HepG2 (cell line): ENCODE results near the gene ZNF19. TPM values are rescaled to one million over a fixed set of nuclear protein-coding genes. Genes with fewer than 3 reads are reported as not detected.

Source experiments
- ATAC-seq: fragments of 200-7000 bp; cut with Tn5 transposase; 3 replicates; pipeline ENCODE4 v1.9.1; 2020; ENCODE audit warnings: mild to moderate bottlenecking, moderate library complexity
- BruUV-seq: library from RNA; stranded (reverse); fragments of 400-500 nt; replicated peaks from 2 replicates; lab custom pipeline; 2021; lab: Mats Ljungman, UMichigan
- CTCF ChIA-PET: fragments of 300-600 bp; formaldehyde crosslinking; extraction: SDS; loops from one replicate; lab custom pipeline; 2021; ENCODE audit warnings: low total read pairs, inconsistent platforms, low intra/inter-chr PET ratio; lab: Yijun Ruan, JAX
- POLR2A ChIA-PET: fragments of 350-600 bp; sonication (Branson Sonifier 250); formaldehyde crosslinking; loops from one replicate; lab custom pipeline; 2020; ENCODE audit warnings: antibody characterized with exemption, inconsistent platforms; lab: Yijun Ruan, JAX
- DNase-seq: peaks from one replicate; pipeline ENCODE4 v3.0.0-alpha.2; 2015; ENCODE audit warnings: low spot score
- FAIRE-seq: peaks from 3 replicates; lab custom pipeline; 2011; peaks lifted over from hg19 to GRCh38; lab: Jason Lieb, UNC
- H2AFZ ChIP-seq: one replicate; pipeline ENCODE4 v1.6.1; 2011; ENCODE audit warnings: low read length, inconsistent platforms
- H3K27ac ChIP-seq: fragments of 300-600 bp; 3 replicates; pipeline ENCODE4 v1.8.0; 2011; ENCODE audit warnings: mixed run types, mild to moderate bottlenecking, mixed read lengths, low read length, inconsistent platforms; ENCODE audit not compliant: insufficient read depth; ENCODE audit errors: extremely low read length
- H3K27me3 ChIP-seq, 2 experiments: fragments of 200-600 bp in 1 of 2; 2 replicates in 1 of 2; 3 replicates in 1 of 2; pipeline versions ENCODE4 v1.6.0 to v1.8.0; 2011; ENCODE audit warnings: low read length in 2 of 2, mild to moderate bottlenecking in 2 of 2, moderate library complexity in 2 of 2, inconsistent platforms in 1 of 2; ENCODE audit not compliant: insufficient read depth in 2 of 2, control insufficient read depth in 1 of 2
- H3K36me3 ChIP-seq, 2 experiments: fragments of 200-600 bp in 1 of 2; replicated peaks in 1 of 2; 2 replicates in 1 of 2; 3 replicates in 1 of 2; pipeline versions ENCODE4 v1.5.1 to v1.8.0; 2011; ENCODE audit warnings: low read length in 2 of 2, inconsistent platforms in 1 of 2; ENCODE audit not compliant: insufficient read depth in 2 of 2, control insufficient read depth in 1 of 2
- H3K4me1 ChIP-seq: 2 replicates; pipeline ENCODE4 v1.5.1; 2012; ENCODE audit warnings: low read length, inconsistent platforms; ENCODE audit not compliant: insufficient read depth
- H3K4me2 ChIP-seq: 2 replicates; pipeline ENCODE4 v1.6.0; 2011; ENCODE audit warnings: low read depth, low read length, inconsistent platforms
- H3K4me3 ChIP-seq, 3 experiments: fragments of 200-600 bp in 1 of 3; sonication (generic), shearing (Covaris generic) in 1 of 3; replicated peaks in 1 of 3; 2 replicates each; pipeline ENCODE4 v1.5.1; 2011 to 2016; ENCODE audit warnings: low read length in 3 of 3, inconsistent platforms in 2 of 3, low read depth in 2 of 3, mild to moderate bottlenecking in 2 of 3, control low read depth in 1 of 3, mixed read lengths in 1 of 3; ENCODE audit not compliant: insufficient read depth in 1 of 3
- H3K79me2 ChIP-seq: one replicate; pipeline ENCODE4 v1.6.1; 2011; ENCODE audit warnings: low read length, inconsistent platforms; ENCODE audit not compliant: insufficient read depth
- H3K9ac ChIP-seq: 2 replicates; pipeline ENCODE4 v1.6.0; 2011; ENCODE audit warnings: mild to moderate bottlenecking, low read depth, low read length, inconsistent platforms; ENCODE audit not compliant: insufficient read depth
- H3K9me3 ChIP-seq: 2 replicates; pipeline ENCODE4 v1.5.1; 2012; ENCODE audit warnings: mild to moderate bottlenecking, low read length
- H4K20me1 ChIP-seq: 2 replicates; pipeline ENCODE4 v1.6.0; 2011; ENCODE audit warnings: inconsistent platforms, mild to moderate bottlenecking, low read length, moderate library complexity; ENCODE audit not compliant: insufficient read depth
- ARID3A ChIP-seq: IDR thresholded peaks from 2 replicates; pipeline ENCODE4 v1.6.1; 2012; ENCODE audit warnings: low read depth, low read length, improper control_type of control experiment
- ETV6 ChIP-seq: sonication (generic); formaldehyde crosslinking; conservative IDR thresholded peaks from 2 replicates; pipeline ENCODE4 v1.4.0; 2020; ENCODE audit warnings: missing genetic modification reagents
- HIVEP1 ChIP-seq: sonication (generic); formaldehyde crosslinking; IDR thresholded peaks from 2 replicates; pipeline ENCODE4 v1.4.0; 2020; ENCODE audit warnings: mild to moderate bottlenecking, missing genetic modification reagents
- NR2C2 ChIP-seq: sonication (generic); formaldehyde crosslinking; IDR thresholded peaks from 2 replicates; pipeline ENCODE4 v1.4.0; 2020; ENCODE audit warnings: missing genetic modification reagents, mild to moderate bottlenecking, moderate library complexity, borderline replicate concordance
- SIN3A ChIP-seq: IDR thresholded peaks from 2 replicates; pipeline ENCODE4 v1.6.1; 2011; ENCODE audit warnings: low read depth, mild to moderate bottlenecking, control low read depth, low read length, borderline replicate concordance
- SMARCC2 ChIP-seq: fragments of 450-650 bp; IDR thresholded peaks from 2 replicates; pipeline ENCODE4 v1.6.1; 2017; ENCODE audit warnings: antibody characterized with exemption, mild to moderate bottlenecking
- ZHX1 ChIP-seq: sonication (generic); formaldehyde crosslinking; IDR thresholded peaks from 2 replicates; pipeline ENCODE4 v1.8.1; 2022; ENCODE audit warnings: low read depth, mild to moderate bottlenecking, missing genetic modification reagents
- ZNF180 ChIP-seq: sonication (generic); formaldehyde crosslinking; IDR thresholded peaks from 2 replicates; pipeline ENCODE4 v1.4.0; 2020; ENCODE audit warnings: low read depth, missing genetic modification reagents, borderline replicate concordance
- ZNF414 ChIP-seq: sonication (generic); formaldehyde crosslinking; IDR thresholded peaks from 2 replicates; pipeline ENCODE4 v1.5.0; 2020; ENCODE audit warnings: missing genetic modification reagents
- ZNF552 ChIP-seq: sonication (generic); formaldehyde crosslinking; IDR thresholded peaks from 2 replicates; pipeline ENCODE4 v1.9.0; 2022; ENCODE audit warnings: missing genetic modification reagents, mild to moderate bottlenecking, borderline replicate concordance
- ZNF850 ChIP-seq: sonication (generic); formaldehyde crosslinking; conservative IDR thresholded peaks from 2 replicates; pipeline ENCODE4 v1.9.0; 2021; ENCODE audit warnings: mild to moderate bottlenecking, missing genetic modification reagents
- ZSCAN25 ChIP-seq: sonication (generic); formaldehyde crosslinking; IDR thresholded peaks from 2 replicates; pipeline ENCODE4 v1.8.0; 2022; ENCODE audit warnings: mild to moderate bottlenecking, missing genetic modification reagents
- WGBS: methylation state at CpG from one replicate; pipeline ENCODE4 v1.1.6; 2017; ENCODE audit warnings: low lambda C conversion rate; 5-methylcytosine and 5-hydroxymethylcytosine counted together
- in situ Hi-C: cut with HindIII; loops from 2 replicates; pipeline ENCODE4 v1.10.0; 2017; ENCODE audit warnings: low pct_unique_long_range_greater_than_20kb; ENCODE audit not compliant: extremely low pct_ligation_motif_present
- intact Hi-C: fragments of 100-400 bp; cut with micrococcal nuclease; formaldehyde crosslinking; loops from one replicate; pipeline ENCODE4 v1.10.0; 2022; ENCODE audit not compliant: unreplicated experiment
- polyA plus RNA-seq, 8 experiments: library from polyadenylated mRNA; depleted of rRNA in 3 of 8; stranded (reverse) in 7 of 8; unstranded in 1 of 8; fragments of >200 nt; fragmentation: Illumina TruSeq in 4 of 8; extraction: Trizol in 4 of 8; gene quantifications; 2 replicates each; pipeline versions ENCODE4 v1.2.1 to v1.2.3, GENCODE V29; 2011 to 2016; ENCODE audit warnings: low read depth in 4 of 8, missing spikeins in 1 of 8, mixed read lengths in 1 of 8; ENCODE audit not compliant: insufficient read depth in 1 of 8
- total RNA-seq, 5 experiments: library from RNA; depleted of rRNA; stranded (reverse); fragments of >200 nt; fragmentation: Illumina TruSeq; extraction: Trizol; gene quantifications; 2 replicates each; pipeline ENCODE4 v1.2.3, GENCODE V29; 2016; ENCODE audit warnings: low read depth in 1 of 5
- TF ChIP-seq, protein P1 (sequence below): sonication (generic); formaldehyde crosslinking; IDR thresholded peaks from 2 replicates; pipeline ENCODE4 v1.9.0; 2022; ENCODE audit warnings: low read depth, missing genetic modification reagents

The ZNF19 gene
- total and polyA plus RNA-seq, 2 of the 13 experiments (the other 11 are each of a cell fraction or from before 2014, with no cell fraction given): 3.2 to 5.8 TPM

DNA sequence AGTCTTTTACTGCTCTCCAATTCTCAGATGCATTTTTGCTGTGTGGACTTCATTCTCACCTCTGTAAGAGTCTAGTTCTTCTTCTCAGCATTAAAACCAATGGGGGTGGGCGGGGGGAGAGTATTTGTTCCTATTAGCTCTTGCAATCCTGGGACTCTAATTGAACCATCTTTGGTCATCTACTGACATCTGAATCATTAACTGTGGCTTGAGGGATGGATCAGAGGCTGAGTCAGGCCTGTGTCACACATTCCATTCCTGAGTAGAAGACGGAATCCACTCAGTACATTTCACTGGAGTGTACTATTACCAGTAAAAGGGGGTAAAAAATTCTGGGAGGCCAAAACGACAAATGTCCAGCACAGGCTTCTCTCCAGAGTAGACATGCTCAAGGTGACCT, 14.3 kb downstream of the ZNF19 start:
- POLR2A ChIA-PET: interaction anchor here (0.8 to 2.1 kb wide), 2 partner anchors 9 to 13 kb away, joined by 3 to 6 read pairs; partner anchors contain the start of gene ZNF23
- no peak for ATAC-seq
- no TSS peak for BruUV-seq
- H3K4me2 ChIP-seq: no peak overlapping the region
- peaks cover 9 to 30% of the 10 kb centered on the region in 2 experiments for H3K36me3 ChIP-seq
- intact Hi-C loops: no loop called here
- H3K79me2 ChIP-seq: no peaks in the 10 kb centered on the region
- no peak for FAIRE-seq
- H4K20me1 ChIP-seq: no peaks in the 10 kb centered on the region
- in situ Hi-C loops: no loop called here
- H3K27me3 ChIP-seq: no peaks in the 10 kb centered on the region
- no peak overlapping the region for H3K9ac ChIP-seq
- no peak for DNase-seq
- no peak overlapping the region for H2AFZ ChIP-seq
- TF ChIP-seq SMARCC2 (no peak), ETV6 (CRISPR knock-in tag) (no peak), ZNF552 (CRISPR knock-in tag) (no peak), ARID3A (no peak), ZSCAN25 (no peak), ZHX1 (CRISPR knock-in tag) (no peak), ZNF414 (no peak), NR2C2 (CRISPR knock-in tag) (no peak), SIN3A (no peak), ZNF850 (no peak), ZNF180 (CRISPR knock-in tag) (no peak), HIVEP1 (no peak)
- TF ChIP-seq, protein P1, sequence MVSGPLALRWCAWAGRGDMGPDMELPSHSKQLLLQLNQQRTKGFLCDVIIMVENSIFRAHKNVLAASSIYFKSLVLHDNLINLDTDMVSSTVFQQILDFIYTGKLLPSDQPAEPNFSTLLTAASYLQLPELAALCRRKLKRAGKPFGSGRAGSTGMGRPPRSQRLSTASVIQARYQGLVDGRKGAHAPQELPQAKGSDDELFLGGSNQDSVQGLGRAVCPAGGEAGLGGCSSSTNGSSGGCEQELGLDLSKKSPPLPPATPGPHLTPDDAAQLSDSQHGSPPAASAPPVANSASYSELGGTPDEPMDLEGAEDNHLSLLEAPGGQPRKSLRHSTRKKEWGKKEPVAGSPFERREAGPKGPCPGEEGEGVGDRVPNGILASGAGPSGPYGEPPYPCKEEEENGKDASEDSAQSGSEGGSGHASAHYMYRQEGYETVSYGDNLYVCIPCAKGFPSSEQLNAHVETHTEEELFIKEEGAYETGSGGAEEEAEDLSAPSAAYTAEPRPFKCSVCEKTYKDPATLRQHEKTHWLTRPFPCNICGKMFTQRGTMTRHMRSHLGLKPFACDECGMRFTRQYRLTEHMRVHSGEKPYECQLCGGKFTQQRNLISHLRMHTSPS (CRISPR knock-in tag): no peak
- H3K4me1 ChIP-seq: no peaks in the 10 kb centered on the region
- H3K9me3 ChIP-seq: no peaks in the 10 kb centered on the region
- no peak overlapping the region for H3K4me3 ChIP-seq
- CTCF ChIA-PET: no interaction called here
- 70% methylated on average over 3 of the region's 3 CpGs for WGBS
- no peak overlapping the region for H3K27ac ChIP-seq
